NCI-H748 treated with DMSO at 0.1 percent for 48 hours (cell line): Measurements from ENCODE around the gene VPS37D.
A peak's percentile ranks its signal among the peaks of the same experiment; 100 is the strongest.

ENCODE experiments used
- DNase-seq: peaks from one replicate; lab custom pipeline; 2025; lab: John Stamatoyannopoulos, UW

Gene VPS37D

GRCh38 chr7:73681031-73681430 lies 13.4 kb downstream of the VPS37D start:
- DNase-seq: no peak

GRCh38 chr7:73682745-73683055 lies 15.1 kb downstream of the VPS37D start:
- no peak for DNase-seq

- peak; percentile 92 for DNase-seq
These were observed 15.6 kb downstream of the VPS37D start, which contains the start of the genes BUD23 and DNAJC30 for GRCh38 chr7:73683056-73683787. BUD23 (plus strand) TSS chr7:73683597; CDS start chr7:73683626, 29 bp downstream. DNAJC30 (minus strand) TSS chr7:73683453; CDS start chr7:73683423, 30 bp downstream.

GRCh38 chr7:73683788-73684693 lies 16.4 kb downstream of the VPS37D start:
- no peak for DNase-seq

GRCh38 chr7:73685311-73685710 lies 17.7 kb downstream of the VPS37D start:
- no peak for DNase-seq

GRCh38 chr7:73688288-73688687 lies 20.7 kb downstream of the VPS37D start:
- no peak for DNase-seq

GRCh38 chr7:73690646-73691045 lies 23.0 kb downstream of the VPS37D start:
- no peak for DNase-seq

- DNase-seq: no peak
These were observed 28.7 kb downstream of the VPS37D start for GRCh38 chr7:73696372-73696771.

GRCh38 chr7:73698410-73698809 lies 30.8 kb downstream of the VPS37D start:
- DNase-seq: no peak

GRCh38 chr7:73699370-73700068 lies 31.9 kb downstream of the VPS37D start:
- DNase-seq: no peak

- DNase-seq: no peak
These were observed 32.4 kb downstream of the VPS37D start for GRCh38 chr7:73700069-73700423.

- no peak for DNase-seq
These were observed 33.0 kb downstream of the VPS37D start for GRCh38 chr7:73700581-73701134.

GRCh38 chr7:73701357-73701995 lies 33.8 kb downstream of the VPS37D start:
- DNase-seq: no peak

- DNase-seq: no peak
These were observed 34.6 kb downstream of the VPS37D start for GRCh38 chr7:73702226-73702625.

- DNase-seq: no peak
These were observed 35.0 kb downstream of the VPS37D start for GRCh38 chr7:73702665-73703064.

- no peak for DNase-seq
These were observed 35.6 kb downstream of the VPS37D start for GRCh38 chr7:73703225-73703624.

GRCh38 chr7:73703757-73704639 lies 36.4 kb downstream of the VPS37D start:
- DNase-seq: no peak

GRCh38 chr7:73704640-73705550 lies 37.3 kb downstream of the VPS37D start:
- no peak for DNase-seq

GRCh38 chr7:73705551-73705920 lies 37.9 kb downstream of the VPS37D start:
- no peak for DNase-seq
